Tibial nerve (tissue), 3 donors: Measurements from ENCODE around the gene EGFR.

Experiments
- POLR2A ChIP-seq, 2 donors: fragments of 450-650 bp; IDR thresholded peaks; one replicate each; pipeline ENCODE4 v1.6.1; 2017; ENCODE audit warnings: antibody characterized with exemption in 2 of 2, mild to moderate bottlenecking in 2 of 2, moderate library complexity in 2 of 2
- TF ChIP-seq, protein P1 (sequence below), 5 experiments: fragments of 200-600 bp in 3 of 5; fragments of 450-650 bp in 2 of 5; sonication (generic) in 3 of 5; IDR thresholded peaks; one replicate each; pipeline ENCODE4 v1.5.1; 2016 to 2019; ENCODE audit warnings: antibody characterized with exemption in 5 of 5, mild to moderate bottlenecking in 3 of 5, moderate library complexity in 2 of 5

DNA sequence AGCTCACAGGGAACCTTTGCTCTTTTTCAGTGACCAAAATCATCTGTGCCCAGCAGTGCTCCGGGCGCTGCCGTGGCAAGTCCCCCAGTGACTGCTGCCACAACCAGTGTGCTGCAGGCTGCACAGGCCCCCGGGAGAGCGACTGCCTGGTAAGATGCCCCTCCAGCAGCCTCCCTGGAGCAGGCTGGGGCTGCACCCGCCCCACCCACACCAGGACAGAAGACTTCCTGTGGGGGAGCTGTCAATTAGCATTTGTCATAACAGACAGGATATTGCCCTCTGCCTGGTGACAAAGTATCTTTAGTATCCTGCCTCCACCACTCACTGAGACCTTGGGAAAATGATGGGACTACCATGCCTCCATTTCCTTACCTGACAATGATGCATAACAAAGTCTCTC lies 133.7 kb downstream of the EGFR start:
- TF ChIP-seq POLR2A (IDR thresholded peaks at IDR 0.05): no peak
- TF ChIP-seq, protein P1, sequence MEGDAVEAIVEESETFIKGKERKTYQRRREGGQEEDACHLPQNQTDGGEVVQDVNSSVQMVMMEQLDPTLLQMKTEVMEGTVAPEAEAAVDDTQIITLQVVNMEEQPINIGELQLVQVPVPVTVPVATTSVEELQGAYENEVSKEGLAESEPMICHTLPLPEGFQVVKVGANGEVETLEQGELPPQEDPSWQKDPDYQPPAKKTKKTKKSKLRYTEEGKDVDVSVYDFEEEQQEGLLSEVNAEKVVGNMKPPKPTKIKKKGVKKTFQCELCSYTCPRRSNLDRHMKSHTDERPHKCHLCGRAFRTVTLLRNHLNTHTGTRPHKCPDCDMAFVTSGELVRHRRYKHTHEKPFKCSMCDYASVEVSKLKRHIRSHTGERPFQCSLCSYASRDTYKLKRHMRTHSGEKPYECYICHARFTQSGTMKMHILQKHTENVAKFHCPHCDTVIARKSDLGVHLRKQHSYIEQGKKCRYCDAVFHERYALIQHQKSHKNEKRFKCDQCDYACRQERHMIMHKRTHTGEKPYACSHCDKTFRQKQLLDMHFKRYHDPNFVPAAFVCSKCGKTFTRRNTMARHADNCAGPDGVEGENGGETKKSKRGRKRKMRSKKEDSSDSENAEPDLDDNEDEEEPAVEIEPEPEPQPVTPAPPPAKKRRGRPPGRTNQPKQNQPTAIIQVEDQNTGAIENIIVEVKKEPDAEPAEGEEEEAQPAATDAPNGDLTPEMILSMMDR (IDR thresholded peaks at IDR 0.05): no peak
